Measurements from ENCODE around the gene MISP3.

DNA sequence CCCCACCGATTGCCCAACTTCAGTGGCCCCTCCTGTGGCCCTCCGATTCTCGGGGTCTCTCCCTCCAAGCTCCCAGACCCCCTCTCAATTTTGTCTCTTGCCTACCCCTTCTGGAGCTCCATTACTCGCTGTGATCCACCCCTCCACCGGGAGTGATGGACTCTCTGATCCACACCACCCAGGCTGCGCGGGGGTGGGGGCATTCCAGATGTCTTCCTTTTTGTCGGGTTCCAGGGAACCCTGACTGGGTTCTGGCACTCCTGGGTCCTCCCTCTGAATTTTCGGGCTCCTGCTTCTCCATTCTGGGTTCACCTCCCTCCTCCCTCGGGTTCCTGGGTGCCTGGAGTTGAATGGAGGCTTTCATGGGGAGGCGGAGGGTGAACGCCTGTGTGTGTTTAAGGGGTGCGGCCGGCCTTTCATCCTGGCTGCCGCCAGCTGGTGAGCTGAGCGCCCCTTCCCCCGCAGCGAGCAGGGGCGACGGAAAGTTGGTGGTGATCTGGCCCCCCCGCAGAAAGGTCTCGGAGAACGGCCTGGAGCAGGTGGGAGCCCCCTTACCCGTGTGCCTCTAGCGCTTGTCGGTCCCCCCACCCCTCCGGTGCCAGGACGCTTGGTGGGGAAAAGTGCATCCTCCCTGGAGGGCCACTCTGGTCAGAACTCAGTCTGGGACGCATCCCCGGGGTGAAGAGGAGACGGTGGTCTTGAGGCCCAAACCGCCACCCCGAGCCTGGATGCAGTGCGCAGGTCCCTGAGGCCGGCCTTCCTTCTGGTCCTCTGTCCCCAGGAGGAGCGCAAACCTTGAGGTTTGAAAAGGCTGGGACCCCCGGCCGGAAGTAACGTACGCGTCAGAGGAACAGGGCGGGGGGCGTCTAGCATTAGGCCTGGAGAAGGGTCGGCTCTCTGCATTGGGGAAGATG is 1.6 kb downstream of the MISP3 start:
- TF ChIP-seq, protein P1, sequence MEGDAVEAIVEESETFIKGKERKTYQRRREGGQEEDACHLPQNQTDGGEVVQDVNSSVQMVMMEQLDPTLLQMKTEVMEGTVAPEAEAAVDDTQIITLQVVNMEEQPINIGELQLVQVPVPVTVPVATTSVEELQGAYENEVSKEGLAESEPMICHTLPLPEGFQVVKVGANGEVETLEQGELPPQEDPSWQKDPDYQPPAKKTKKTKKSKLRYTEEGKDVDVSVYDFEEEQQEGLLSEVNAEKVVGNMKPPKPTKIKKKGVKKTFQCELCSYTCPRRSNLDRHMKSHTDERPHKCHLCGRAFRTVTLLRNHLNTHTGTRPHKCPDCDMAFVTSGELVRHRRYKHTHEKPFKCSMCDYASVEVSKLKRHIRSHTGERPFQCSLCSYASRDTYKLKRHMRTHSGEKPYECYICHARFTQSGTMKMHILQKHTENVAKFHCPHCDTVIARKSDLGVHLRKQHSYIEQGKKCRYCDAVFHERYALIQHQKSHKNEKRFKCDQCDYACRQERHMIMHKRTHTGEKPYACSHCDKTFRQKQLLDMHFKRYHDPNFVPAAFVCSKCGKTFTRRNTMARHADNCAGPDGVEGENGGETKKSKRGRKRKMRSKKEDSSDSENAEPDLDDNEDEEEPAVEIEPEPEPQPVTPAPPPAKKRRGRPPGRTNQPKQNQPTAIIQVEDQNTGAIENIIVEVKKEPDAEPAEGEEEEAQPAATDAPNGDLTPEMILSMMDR (IDR thresholded peaks at IDR 0.05), result no peak
- TF ChIP-seq EP300 (IDR thresholded peaks at IDR 0.05), result no peak
- TF ChIP-seq POLR2A (IDR thresholded peaks at IDR 0.05), result no peak
